Heart left ventricle (tissue), 16 donors: ENCODE results near the gene GSK3A. TPM values are rescaled to one million over a fixed set of nuclear protein-coding genes. Genes with fewer than 3 reads are reported as not detected.

Experiments
- ATAC-seq, 4 donors: fragments of 200-7000 bp; cut with Tn5 transposase; one replicate each; pipeline ENCODE4 v1.9.1; 2020 to 2022; ENCODE audit warnings: moderate library complexity in 4 of 4, mild to moderate bottlenecking in 3 of 4, moderate number of reproducible peaks in 1 of 4
- DNase-seq, 5 donors: peaks; one replicate each; pipeline ENCODE4 v3.0.0-alpha.2; 2020
- H3K27ac ChIP-seq, 12 donors: fragments of 200-600 bp; sonication (generic) in 4 of 12; one replicate each; pipeline versions ENCODE4 v1.5.0 to v1.8.0; 2016 to 2022; ENCODE audit warnings: mild to moderate bottlenecking in 2 of 12
- H3K27me3 ChIP-seq, 9 donors: fragments of 200-600 bp; sonication (generic) in 2 of 9; one replicate each; pipeline versions ENCODE4 v1.5.1 to v1.8.0; 2016 to 2022; ENCODE audit warnings: mild to moderate bottlenecking in 3 of 9
- H3K36me3 ChIP-seq, 9 donors: fragments of 200-600 bp; sonication (generic) in 2 of 9; one replicate each; pipeline versions ENCODE4 v1.5.0 to v1.8.0; 2018 to 2022; ENCODE audit warnings: mild to moderate bottlenecking in 2 of 9
- H3K4me1 ChIP-seq, 12 donors: fragments of 200-600 bp; sonication (generic) in 4 of 12; one replicate each; pipeline versions ENCODE4 v1.5.0 to v1.8.0; 2016 to 2022; ENCODE audit warnings: mild to moderate bottlenecking in 3 of 12
- H3K4me3 ChIP-seq, 12 donors: fragments of 200-600 bp; sonication (generic) in 4 of 12; one replicate each; pipeline versions ENCODE4 v1.5.0 to v1.8.0; 2017 to 2022; ENCODE audit warnings: mild to moderate bottlenecking in 9 of 12, moderate library complexity in 4 of 12
- H3K9me3 ChIP-seq, 12 donors: fragments of 200-600 bp; sonication (generic) in 4 of 12; one replicate each; pipeline versions ENCODE4 v1.5.0 to v1.8.0; 2016 to 2022; ENCODE audit warnings: mild to moderate bottlenecking in 1 of 12
- POLR2A ChIP-seq, 2 donors: fragments of 450-650 bp; IDR thresholded peaks; one replicate each; pipeline ENCODE4 v1.6.1; 2017; ENCODE audit warnings: antibody characterized with exemption in 2 of 2, mild to moderate bottlenecking in 2 of 2, moderate library complexity in 2 of 2
- WGBS, 4 donors: extraction: QIAGEN DNeasy Blood & Tissue Kit in 2 of 4; methylation state at CpG; one replicate each; pipeline versions ENCODE4 v1.1.5 to v1.1.7; 2013 to 2018; 5-methylcytosine and 5-hydroxymethylcytosine counted together
- intact Hi-C, 10 donors: fragments of 100-400 bp; cut with DNase I; formaldehyde crosslinking; loops; one replicate each; pipeline versions ENCODE4 v1.11.1 to v1.14.2; 2022
- polyA plus RNA-seq, 2 donors: library from polyadenylated mRNA; stranded (reverse); fragments of 200-250 nt; gene quantifications; one replicate each; pipeline ENCODE4 v1.2.3, GENCODE V29; 2013
- total RNA-seq, 9 donors: library from RNA; depleted of rRNA in 2 of 9; stranded (reverse); fragments of >200 nt in 2 of 9; fragmentation: NEBNext Ultra II Directional in 3 of 9; extraction: Animal tissue kit (Norgen Biotek cat#: 25700) in 3 of 9; gene quantifications; one replicate each; pipeline versions ENCODE4 v1.1.0 to v1.2.4, GENCODE V29; 2016 to 2023
- TF ChIP-seq, protein P1 (sequence below), 12 donors: fragments of 200-600 bp; sonication (generic) in 4 of 12; IDR thresholded peaks; one replicate each; pipeline versions ENCODE4 v1.5.0 to v1.8.0; 2018 to 2022; ENCODE audit warnings: antibody characterized with exemption in 12 of 12, mild to moderate bottlenecking in 5 of 12
- donor health status: ischemic (EF 13 %, LVEDD 7.1; RV severe dilation, severe dysfunction).
- donor health status: healthy with polysubstance abuse.
- donor health status: DM: no; HTN: yes; CAD: no.
- donor health status: DM: no; HTN: no; CAD: no.
- donor health status: ischemic (EF 25% LVEDD 6.9; RV normal size, moderate dysfunction).
- donor health status: ischemic (EF 25% LVEDD 5.7; RV mildly dilated, moderate dysfunction).
- donor health status: healthy.
- donor health status: DM: yes; HTN: yes; CAD: no.
- donor health status: ischemic (EF 35%, LVEDD 5.7; RV mildly dilated, moderate dysfunction).
- donor health status: nonischemic (EF 11% LVEDD 7.7; RV severe dilation, severe dysfunction).
- donor health status: DM: yes; HTN: yes; CAD: no.
- donor health status: PGD.
- donor health status: ischemic (EF 29% LVEDD 5.4; RV normal size, mild dysfunction).
- donor health status: nonischemic (EF 23%, LVEDD 6.1; RV moderate dilation, normal function).

Gene GSK3A
- total and polyA plus RNA-seq, 11 donors: 22.5 to 76.5 (median 38.8) TPM

DNA sequence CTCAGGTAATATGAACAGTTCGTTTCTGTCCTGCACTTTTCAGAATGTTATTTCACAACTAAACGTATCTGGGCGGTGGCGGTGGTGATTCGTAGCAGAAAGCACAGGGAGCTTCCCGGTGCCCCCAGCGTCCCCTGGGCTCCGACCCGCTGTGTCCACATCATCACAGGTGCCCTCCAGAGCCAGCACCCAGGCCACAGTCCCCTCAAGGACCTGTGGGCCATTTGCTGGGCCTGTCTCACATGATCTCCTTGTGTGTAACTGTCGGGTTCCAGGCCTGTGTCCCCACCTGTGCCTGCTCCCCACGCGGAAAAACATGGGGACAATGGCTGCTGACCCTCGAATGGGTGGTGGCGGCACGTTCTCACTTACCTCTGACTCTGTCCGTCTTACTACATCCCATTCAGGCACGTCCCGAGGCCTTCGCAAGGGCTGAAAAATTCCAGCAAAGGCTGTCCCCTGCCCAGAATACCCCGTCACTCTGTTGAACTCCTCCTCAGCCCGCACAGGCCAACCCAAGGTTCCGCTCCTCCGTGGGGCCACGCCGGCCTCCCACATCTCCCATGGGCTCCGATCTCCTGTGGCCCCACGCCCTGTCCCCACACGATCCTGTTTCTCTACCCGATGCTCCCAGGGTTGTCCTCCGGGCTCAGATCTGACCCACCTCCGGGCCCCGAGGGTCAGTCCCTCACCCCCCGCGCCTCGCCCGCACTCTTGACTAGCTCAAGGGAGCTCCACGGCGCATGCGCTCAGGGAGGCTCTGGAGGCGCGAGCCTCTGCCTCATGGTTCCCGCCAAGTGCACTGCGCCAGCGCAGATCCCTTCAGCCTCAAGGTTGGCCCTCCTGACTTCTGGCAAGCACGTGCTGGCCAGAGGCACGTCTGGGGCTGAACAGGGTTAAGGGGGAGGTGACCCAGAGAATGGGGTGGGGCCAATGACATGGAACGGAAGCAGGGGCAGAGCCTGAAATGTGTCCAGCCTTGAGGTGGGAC, 46.1 kb downstream of the GSK3A start:
- no peak for ATAC-seq
- 88 to 90% (median 90%) methylated on average over 47 of the region's 47 CpGs for WGBS, 4 donors
- no peak for DNase-seq

DNA sequence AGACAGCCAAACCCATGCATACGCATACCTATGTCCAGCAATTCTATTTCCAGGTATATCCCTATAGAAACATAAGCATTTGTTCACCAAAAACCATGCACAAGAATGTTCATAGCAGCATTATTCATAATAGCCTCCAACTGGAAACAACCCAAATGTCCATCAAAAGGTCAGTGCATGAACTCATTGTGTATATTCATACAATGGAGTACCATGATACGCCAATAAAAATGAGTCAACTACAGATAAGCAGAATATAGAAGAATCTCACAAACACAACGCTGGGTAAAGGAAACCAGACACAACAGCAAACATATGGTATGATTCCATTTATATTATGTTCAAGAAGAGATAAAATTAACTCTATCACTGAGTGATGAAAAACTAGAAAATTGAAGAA, 48.7 kb downstream of the GSK3A start:
- DNase-seq (no peak), ATAC-seq (no peak)
- WGBS, 4 donors: 70 to 77% (median 74%) methylated on average over 3 of the region's 3 CpGs
- no peaks in the 10 kb centered on the region for H3K27me3 ChIP-seq
- no peak overlapping the region for H3K27ac ChIP-seq
- intact Hi-C loops: no loop called here
- peaks cover 0 to 34% (median 0%) of the 10 kb centered on the region in 12 donors for H3K4me1 ChIP-seq
- no peak overlapping the region for H3K4me3 ChIP-seq
- peaks cover 0 to 6% (median 0%) of the 10 kb centered on the region in 12 donors for H3K9me3 ChIP-seq
- TF ChIP-seq POLR2A (IDR thresholded peaks at IDR 0.05): no peak
- H3K36me3 ChIP-seq: peaks cover 0 to 16% (median 7%) of the 10 kb centered on the region in 9 donors

More for the DNA sequence above, 46.1 kb downstream of the GSK3A start:
- Histone ChIP-seq H3K4me1 (peaks cover 0 to 58% (median 10%) of the 10 kb centered on the region in 12 donors), H3K27me3 (no peaks in the 10 kb centered on the region), H3K27ac (no peak overlapping the region), H3K4me3 (no peak overlapping the region), H3K36me3 (peaks cover 0 to 36% (median 24%) of the 10 kb centered on the region in 9 donors), H3K9me3 (peaks cover 0 to 6% (median 0%) of the 10 kb centered on the region in 12 donors)
- intact Hi-C loops: no loop called here
- TF ChIP-seq, protein P1, sequence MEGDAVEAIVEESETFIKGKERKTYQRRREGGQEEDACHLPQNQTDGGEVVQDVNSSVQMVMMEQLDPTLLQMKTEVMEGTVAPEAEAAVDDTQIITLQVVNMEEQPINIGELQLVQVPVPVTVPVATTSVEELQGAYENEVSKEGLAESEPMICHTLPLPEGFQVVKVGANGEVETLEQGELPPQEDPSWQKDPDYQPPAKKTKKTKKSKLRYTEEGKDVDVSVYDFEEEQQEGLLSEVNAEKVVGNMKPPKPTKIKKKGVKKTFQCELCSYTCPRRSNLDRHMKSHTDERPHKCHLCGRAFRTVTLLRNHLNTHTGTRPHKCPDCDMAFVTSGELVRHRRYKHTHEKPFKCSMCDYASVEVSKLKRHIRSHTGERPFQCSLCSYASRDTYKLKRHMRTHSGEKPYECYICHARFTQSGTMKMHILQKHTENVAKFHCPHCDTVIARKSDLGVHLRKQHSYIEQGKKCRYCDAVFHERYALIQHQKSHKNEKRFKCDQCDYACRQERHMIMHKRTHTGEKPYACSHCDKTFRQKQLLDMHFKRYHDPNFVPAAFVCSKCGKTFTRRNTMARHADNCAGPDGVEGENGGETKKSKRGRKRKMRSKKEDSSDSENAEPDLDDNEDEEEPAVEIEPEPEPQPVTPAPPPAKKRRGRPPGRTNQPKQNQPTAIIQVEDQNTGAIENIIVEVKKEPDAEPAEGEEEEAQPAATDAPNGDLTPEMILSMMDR (IDR thresholded peaks at IDR 0.05): no peak
- no peak for TF ChIP-seq POLR2A (IDR thresholded peaks at IDR 0.05)

DNA sequence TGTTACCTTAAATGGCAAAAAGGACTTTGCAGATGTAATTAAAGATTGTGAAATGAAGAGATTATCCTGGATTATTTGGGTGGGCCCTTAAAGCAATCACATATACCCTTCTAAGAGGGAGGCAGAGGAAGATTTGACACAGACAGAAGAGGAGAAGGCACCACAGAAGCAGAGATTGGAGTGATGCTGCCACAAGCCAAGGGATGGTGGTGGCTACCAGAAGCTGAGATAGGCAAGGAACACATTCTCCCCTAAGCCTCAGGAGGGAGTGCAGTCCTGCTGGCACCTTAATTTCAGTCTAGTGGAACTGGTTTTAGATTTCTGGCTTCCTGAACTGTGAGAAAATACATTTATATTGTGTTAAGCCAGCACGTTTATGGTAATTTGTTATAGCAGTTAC, 49.1 kb downstream of the GSK3A start:
- intact Hi-C loops: no loop called here
- ATAC-seq: no peak
- Histone ChIP-seq H3K9me3 (peaks cover 0 to 6% (median 0%) of the 10 kb centered on the region in 12 donors), H3K4me1 (peaks cover 0 to 30% (median 0%) of the 10 kb centered on the region in 12 donors), H3K36me3 (peaks cover 0 to 11% (median 3%) of the 10 kb centered on the region in 9 donors), H3K27me3 (no peaks in the 10 kb centered on the region), H3K27ac (no peak overlapping the region), H3K4me3 (no peak overlapping the region)
- no peak for DNase-seq
- 85 to 96% (median 93%) methylated on average over 1 of the region's 1 CpG for WGBS, 4 donors
- TF ChIP-seq, protein P1 (IDR thresholded peaks at IDR 0.05): no peak
- no peak for TF ChIP-seq POLR2A (IDR thresholded peaks at IDR 0.05)

DNA sequence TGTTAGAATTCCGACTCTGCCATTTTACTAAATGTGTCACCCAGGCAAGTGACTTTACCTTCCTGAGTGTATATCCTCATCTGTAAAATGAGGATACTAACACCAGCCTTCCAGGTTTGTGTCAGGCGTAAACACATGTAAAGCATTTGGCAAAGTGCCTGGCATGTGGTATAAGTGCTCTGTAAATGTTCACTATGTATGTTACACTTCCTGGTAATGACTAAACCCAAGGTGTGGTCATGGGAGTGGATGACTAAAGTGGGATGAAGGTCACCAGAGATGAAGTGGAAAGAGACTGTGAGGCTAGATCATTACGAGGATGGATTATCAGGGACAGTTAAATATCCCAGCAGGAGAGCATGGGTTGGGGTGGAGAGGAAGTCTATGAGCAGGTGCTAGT, 50.5 kb downstream of the GSK3A start:
- no peak overlapping the region for H3K27ac ChIP-seq
- TF ChIP-seq, protein P1 (IDR thresholded peaks at IDR 0.05): no peak
- no peak for TF ChIP-seq POLR2A (IDR thresholded peaks at IDR 0.05)
- H3K4me3 ChIP-seq: no peak overlapping the region
- intact Hi-C loops: no loop called here
- H3K9me3 ChIP-seq: peaks cover 0 to 6% (median 0%) of the 10 kb centered on the region in 12 donors
- no peak for DNase-seq
- no peaks in the 10 kb centered on the region for H3K27me3 ChIP-seq
- ATAC-seq: no peak
- WGBS, 4 donors: 61 to 73% (median 67%) methylated on average over 3 of the region's 3 CpGs
- peaks cover 0 to 17% (median 0%) of the 10 kb centered on the region in 12 donors for H3K4me1 ChIP-seq
- H3K36me3 ChIP-seq: no peaks in the 10 kb centered on the region
